HG03460 (cell line): ENCODE measurements around the gene MICB.
"Not testable (repeated sequence)": the region's sequence is repeated elsewhere in the genome, so short reads cannot be mapped to it uniquely, and the experiment has no call there.

Experiments
- ATAC-seq: cut with Tn5 transposase; IDR thresholded peaks from one replicate; pipeline ENCODE4 v1.9.1; 2021; ENCODE audit not compliant: unreplicated experiment

MICB gene

DNA sequence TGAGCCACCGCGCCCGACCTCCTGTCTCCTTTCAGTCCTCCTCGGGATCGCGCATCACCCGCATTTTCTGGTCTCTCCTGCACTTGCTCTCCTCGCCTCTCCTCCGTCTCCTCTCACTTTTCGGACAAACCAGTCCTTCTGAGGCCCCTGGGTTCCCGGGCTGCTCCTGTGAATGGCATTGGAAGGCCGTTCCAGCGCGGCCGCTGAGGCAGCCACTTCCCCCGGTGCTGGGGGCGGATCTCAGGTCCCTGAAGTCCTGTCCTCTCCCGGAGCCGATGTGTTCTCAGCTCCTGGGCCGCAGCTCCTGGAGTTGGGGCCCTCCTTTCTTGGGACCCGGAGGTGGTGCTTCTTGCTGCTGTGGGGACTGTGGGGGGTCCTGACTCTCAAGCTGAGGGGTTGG is 803 bp downstream of the MICB start:
- no peak for ATAC-seq

DNA sequence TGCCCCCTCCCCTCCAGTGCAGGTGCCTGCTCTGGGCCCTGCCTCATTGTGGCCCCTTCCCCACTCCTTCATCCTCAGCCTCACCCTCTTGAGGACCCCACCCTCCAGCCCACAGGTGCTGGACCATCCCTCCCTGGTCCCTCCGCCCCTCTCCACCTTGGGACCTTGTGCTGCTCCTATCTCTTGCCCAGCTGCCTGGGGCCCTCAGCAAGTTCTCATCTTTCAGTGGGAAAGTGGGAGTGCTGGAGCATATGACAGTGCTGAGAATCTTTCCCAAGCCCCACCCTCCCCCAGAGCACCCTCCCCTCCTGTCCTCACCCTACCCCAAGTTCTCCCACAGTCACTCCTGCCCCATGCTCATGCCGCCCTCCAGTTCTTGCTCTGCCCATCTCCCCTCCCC is 1.7 kb downstream of the MICB start:
- ATAC-seq: not testable (repeated sequence)

DNA sequence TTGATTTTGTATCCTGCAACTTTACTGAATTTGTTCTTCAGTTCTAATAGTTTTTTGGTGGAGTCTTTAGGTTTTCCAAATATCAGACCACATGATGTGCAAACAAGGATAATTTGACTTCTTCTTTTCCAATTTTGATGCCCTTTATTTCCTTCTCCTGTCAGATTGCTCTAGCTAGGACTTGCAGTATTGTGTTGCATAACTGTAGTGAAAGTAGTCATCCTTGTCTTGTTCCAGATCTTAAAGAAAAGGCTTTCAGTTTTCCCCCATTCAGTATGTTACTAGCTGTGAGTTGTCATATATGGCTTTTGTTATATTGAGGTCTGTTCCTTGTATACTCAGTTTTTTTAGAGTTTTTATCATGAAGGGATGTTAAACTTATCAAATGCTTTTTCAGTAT is 4.6 kb downstream of the MICB start:
- ATAC-seq: no peak

DNA sequence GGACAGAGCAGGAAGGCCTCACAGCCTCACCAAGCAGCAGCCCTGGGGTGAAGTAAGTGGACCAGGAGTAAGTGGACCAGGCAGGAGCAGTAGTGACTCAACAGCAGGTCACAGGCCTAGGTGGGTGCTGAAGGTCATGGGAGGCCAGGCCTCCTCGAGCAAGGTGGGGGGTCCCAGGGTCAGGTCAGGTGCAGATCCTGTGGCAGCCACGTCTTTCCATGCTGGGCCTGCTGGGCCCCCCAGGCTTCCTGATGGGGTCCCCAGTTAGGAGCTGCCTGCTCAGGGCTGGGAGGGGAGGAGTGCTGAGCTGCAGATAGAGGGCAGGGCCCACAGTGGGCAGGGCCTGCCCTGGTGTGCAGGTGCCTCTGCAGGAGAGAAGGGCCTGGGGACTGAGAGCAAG is 11.1 kb downstream of the MICB start:
- not testable (repeated sequence) for ATAC-seq

DNA sequence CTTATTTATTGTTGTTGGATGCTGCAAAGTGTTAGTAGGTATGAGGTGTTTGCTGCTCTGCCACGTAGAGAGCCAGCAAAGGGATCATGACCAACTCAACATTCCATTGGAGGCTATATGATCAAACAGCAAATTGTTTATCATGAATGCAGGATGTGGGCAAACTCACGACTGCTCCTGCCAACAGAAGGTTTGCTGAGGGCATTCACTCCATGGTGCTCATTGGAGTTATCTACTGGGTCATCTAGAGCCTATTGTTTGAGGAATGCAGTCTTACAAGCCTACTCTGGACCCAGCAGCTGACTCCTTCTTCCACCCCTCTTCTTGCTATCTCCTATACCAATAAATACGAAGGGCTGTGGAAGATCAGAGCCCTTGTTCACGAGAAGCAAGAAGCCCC is 12.1 kb downstream of the MICB start:
- no peak for ATAC-seq

DNA sequence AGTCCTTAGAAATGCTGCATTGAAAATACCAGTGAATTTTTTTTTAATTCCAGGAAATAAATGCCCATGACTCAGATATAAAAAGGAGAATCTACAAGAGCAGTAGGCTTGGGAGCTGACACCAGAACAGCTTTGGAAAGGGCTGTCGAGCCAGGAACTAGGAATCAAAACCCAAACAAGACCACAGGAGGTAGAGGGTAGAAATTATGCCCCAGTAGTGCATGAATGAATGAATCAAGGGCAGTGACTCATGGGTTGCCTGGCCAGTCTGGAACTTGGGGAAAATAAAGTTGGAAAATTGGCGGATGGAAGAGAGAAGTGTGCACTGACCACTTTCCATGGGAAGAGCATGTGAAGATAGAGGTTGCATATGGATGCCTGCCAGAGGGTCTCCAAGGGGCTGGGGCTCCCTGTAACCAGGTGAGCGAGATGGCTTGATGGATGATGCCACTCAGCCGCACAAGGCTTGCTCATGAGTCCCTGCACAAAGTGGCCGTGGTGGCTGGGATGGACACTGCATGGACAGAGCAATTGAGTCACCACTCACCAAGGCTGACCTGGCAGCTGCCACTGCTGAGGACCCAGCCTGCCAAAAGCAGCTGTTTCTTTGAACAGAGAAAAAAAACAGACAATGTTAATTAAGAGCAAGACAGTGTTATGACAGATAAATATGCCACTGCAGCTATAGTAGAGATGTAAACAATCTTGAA is 15.7 kb downstream of the MICB start:
- ATAC-seq: no peak

DNA sequence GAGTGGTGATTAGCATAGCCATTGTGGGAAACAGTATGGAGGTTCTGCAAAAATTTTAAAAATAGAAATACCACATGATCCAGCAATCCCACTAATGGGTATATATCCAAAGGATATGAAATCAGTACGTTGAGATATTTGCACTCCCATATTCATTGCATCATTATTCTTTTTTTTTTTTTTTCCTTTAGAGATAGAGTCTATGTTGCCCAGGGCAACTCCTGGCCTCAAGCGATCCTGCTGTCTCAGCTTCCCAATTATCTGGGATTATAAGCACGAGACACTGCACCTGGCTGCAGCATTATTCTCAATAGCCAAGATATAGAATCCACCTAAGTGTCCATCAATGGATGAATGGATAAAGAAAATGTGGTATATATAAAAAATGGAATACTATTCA is 23.9 kb downstream of the MICB start:
- no peak for ATAC-seq

DNA sequence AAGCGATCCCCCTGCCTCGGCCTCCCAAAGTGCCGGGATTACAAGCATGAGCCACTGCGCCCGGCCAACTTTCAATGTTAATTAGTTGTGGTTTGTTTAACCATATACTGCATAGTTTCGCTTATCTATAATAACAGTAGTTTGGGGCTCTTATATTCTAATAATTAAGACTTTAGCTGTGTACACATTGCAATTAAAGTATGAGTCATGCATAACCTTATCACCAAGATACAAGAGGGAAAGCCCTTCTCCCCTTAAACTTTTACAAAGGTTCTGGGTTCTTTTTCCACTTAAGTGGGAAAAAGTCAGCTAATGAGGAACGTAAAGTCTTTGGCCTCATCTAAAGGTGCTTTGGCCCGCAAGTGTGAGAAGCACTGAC is 27.6 kb downstream of the MICB start:
- ATAC-seq: no peak

DNA sequence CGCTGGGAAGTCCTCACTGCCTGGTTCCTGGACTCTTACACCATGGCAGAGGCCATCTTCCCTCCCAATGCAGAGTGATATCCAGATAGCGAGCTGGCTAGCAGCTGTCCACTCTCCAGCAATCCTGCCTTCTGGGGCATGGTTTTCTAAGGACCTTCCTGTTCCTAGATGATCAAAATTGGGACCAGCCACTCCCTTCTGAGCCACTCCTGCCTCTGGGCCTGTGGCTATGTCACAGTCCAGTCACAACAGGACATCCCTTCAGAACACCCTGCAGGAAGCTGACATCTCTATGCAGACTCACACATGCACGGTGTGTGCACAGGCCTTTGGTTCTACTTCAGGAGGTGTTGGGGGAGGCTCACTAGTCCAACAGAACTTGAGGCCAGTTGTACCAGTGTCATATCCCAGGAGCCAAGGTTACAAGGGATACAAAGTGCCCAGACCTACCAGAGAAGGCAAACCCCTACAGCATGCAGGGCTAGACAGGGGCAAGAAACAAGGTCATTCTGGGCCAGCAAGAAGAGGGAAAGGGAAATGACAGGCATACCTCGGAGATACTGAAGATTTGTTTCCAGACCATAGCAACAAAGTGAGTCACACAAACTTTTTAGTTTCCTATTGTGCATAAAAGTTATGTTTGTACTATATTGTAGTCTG is 28.1 kb downstream of the MICB start:
- ATAC-seq: no peak

DNA sequence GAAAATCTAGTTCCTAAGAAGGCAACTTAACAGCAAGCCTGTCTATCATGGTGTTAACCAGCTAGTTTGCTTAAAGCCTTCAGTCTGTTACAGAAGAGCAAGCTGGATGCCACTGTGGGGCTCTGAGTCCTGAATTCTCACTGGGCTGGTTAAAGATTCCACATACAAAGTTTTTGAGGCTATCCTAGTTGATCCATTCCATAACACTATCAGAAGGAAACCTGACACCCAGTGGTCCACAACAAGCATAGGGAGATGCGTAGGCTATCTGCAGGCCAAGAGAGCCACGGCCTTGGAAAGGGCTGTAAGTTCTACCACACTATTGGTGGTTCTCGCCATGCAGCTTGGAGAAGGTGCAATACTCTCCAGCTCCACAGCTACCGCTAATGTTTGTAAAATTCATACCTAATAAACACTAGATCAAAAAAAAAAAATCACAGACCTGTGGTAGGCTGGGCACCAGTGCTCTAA is 30.4 kb downstream of the MICB start:
- no peak for ATAC-seq

DNA sequence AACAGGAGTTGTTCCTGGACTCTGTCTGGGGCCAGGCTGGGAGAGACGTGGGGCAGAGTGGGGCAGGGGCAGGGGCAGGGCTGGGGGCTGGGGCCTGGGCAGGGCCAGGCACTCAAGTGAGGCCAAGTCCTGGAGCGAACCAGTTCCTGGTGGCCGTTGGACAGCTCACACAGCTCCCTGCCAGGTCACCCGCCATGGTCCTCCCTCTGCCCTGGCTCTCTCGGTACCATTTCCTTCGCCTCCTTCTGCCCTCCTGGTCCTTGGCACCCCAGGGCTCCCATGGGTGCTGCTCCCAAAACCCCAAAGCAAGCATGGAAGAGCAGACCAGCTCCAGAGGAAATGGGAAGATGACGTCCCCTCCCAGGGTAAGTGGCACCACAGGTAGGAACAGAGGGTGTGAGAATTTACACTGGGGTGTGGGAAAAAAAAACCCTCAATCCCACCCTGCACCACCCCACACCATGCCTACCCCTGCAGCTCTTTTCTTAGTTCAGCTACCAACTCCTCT is 30.9 kb downstream of the MICB start, which contains the start of gene MCCD1:
MCCD1 (plus strand) TSS at position 142 of the 508 bp plus-strand sequence; CDS start at position 195, 53 bp downstream.
- no peak for ATAC-seq

DNA sequence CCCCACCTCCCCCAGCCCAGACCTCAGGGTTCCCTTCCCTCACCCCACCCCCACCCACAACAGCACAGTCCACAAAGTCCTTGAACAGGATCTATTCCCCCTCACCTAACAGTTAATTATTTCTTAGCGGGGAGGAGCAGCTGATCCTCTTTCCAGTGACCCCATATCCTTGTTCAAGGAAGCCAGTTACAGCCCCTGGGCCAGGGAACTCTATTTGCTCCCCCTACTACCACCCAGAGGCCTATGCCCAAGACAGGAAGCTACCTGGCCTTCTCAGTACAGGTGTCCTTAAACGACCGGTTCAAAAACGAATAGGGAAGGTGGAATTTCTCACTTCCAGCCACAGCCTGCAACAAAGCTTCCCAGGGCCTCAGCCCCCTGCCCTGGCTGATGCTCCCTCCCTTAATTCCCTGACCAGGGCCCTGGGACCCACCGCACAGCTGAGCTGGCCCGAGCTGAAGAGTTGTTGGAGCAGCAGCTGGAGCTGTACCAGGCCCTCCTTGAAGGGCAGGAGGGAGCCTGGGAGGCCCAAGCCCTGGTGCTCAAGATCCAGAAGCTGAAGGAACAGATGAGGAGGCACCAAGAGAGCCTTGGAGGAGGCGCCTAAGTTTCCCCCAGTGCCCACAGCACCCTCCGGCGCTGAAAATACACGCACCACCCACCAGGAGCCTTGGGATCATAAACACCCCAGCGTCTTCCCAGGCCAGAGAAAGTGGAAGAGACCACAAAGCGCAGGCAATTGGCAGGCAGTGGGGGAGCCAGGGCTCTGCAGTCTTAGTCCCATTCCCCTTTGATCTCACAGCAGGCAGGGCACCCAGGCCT is 31.6 kb downstream of the MICB start:
- no peak for ATAC-seq

DNA sequence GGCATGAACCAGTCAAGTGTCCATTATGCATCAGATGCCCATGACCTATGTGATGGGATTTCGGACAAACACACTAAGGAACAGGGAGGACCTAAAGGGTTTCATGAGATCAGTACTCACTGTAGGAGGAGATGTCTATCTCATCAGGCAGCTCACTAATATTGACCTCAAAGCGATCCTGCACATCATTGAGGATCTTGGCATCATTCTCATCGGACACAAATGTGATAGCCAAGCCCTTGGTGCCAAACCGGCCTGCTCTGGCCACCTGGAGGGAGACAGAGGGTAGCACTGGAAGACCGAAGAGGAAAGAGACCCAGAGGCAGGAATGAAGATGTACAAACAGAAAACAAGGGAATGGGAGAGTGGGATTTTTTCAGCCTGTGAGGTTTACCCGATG is 32.7 kb downstream of the MICB start:
- no peak for ATAC-seq

DNA sequence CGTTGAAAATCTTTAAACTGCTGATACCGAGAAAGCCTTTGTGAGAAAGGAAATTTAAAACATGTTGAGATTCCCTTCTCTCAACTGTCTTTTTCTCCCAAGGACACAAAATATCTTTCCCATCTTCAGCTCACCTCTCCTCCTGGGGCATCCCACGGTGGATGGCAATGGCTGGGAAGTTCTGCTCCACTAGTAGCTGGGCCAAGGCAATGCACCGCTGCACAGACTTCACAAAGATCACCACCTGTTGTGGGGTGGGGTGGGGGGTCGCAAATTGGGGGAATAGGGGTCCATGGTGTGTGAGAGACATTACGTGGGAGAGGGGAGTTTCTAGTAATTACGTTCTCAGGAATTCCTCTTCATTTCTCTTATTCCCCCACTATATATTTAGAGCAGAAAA is 33.2 kb downstream of the MICB start:
- no peak for ATAC-seq

DNA sequence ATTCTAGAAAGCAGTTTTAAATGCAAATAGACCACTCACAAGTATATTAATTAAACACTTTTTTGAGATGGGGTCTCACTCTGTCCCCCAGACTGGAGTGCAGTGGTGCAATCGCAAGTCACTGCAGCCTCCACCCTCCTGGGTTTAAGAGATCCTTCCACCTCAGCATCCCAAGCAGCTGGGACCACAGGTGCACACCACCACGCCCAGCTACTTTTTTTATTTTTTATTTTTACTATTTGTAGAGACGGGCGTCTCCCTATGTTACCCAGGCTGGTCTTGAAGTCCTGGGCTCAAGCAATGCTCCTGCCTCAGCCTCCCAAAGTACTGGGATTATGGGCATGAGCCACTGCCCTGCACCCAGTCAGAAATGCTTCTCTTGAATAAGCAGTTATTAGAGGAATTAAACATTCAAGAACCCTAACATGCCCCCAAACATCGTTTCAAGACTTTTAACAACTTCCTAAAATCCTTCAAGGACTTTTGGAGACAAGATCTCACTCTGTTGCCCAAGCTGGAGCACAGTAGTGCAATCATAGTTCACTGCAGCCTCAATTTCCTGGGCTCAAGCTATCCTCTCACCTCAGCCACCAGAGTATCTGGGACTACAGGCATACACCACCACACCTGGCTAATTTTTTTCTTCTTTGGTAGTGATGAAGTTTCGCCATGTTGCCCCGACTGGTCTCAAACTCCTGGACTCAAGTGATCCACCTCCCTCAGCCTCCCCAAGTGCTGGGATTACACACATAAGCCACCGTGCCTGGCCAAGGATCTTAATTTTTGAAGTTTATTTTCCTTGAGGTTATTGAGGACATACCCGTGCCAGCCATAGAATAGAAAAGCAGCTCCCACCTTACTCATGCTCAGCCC is 34.1 kb downstream of the MICB start:
- no peak for ATAC-seq

DNA sequence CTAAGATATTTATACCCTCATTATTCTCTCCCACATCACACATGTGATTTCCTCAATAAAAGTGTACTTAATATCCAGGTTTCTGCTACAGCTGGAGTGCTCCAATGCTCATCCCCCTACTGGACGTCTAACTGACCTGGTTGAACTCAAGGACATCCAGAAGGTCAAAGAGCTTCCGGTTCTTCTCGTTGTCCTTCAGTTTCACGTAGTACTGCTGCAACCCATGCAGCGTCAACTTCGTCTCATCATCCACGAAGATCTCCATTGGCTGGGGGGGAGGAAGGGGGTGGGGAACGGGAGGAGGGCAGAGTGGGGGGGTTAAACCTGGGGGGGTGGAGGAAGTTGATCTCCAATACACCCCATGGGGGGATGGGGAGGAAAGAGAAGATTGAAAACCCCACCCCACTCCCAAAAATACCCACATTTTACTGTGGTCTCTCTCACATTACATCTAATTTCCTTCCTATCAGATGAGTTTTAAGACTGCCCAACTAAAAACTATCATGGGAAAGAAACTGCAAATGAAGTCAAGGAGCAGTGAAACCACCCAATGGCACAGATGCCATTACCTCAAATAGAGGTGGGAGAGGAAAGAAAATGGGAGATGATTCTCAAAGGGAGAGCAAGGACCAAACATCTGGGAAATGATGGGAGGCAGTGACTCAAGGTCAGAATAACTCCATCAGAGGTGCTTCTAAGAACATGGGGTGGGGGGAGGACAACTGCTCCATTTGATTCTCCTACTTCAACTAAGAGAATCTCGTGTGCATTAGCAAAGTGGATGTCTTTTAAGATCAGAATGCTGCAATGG is 34.9 kb downstream of the MICB start:
- no peak for ATAC-seq

DNA sequence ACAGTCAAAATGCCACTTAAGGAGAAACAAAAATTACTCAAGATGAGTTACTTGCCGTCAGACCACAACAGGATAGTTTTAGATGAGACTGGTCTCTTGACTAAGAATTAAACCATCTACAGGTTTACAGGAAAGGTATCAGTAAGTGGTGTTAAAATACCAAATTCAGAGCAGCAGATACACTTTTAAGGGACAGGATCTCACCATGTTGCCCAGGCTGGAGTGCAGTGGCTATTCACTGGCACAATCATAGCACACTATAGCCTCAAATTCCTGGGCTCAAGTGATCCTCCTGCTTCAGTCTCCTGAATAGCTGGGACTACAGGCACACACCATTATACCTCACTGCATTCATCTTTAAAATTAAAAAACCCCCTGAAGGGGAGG is 35.5 kb downstream of the MICB start:
- ATAC-seq: no peak

DNA sequence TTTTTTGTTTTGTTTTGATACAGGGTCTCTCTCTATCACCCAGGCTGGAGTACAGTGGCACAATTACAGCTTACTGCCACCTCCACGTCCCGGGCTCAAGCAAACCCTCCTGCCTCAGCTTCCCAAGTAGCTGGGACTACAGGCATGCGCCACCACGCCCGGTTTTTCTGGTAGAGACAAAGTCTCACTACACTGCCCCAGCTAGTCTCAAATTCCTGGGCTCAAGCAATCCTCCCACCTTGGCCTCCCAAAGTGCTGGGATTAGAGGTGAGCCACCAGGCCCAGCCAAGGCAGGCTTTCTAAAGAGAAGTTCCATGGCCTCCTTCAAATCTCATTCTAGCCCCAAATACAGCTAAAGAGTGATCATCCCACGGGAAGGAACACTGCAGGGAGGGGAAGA is 36.1 kb downstream of the MICB start:
- no peak for ATAC-seq

DNA sequence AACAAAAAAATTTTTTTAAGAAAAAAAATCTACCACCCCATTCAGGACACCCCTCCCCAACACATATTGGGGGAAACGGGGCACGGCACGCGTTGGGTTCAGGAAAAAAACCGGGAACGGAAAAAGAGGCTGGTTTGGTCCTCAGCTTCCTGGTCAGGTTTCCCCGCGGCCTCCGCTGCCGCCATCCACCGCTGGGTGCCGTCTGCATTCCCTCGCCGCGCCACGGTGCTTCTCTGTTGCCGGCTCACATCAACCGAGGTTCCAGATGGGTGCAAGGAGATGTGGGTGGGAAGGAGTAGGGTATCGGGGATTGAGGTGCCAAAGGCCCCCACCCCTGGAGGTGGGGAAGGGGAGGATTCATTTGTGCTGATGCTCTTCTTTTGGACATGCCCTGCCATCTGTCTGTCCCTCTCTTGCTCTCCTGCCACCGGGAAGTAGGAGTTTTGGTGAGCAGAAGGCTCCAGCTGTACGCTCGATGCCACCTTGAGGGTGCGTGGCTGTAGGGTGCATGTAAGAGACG is 36.6 kb downstream of the MICB start:
- ATAC-seq: no peak
